HG02973 (cell line): Measurements from ENCODE around the gene PRM1.

Source experiments
- ATAC-seq: cut with Tn5 transposase; IDR thresholded peaks from one replicate; pipeline ENCODE4 v1.9.1; 2021; ENCODE audit warnings: moderate library complexity; ENCODE audit not compliant: unreplicated experiment

Gene PRM1

DNA sequence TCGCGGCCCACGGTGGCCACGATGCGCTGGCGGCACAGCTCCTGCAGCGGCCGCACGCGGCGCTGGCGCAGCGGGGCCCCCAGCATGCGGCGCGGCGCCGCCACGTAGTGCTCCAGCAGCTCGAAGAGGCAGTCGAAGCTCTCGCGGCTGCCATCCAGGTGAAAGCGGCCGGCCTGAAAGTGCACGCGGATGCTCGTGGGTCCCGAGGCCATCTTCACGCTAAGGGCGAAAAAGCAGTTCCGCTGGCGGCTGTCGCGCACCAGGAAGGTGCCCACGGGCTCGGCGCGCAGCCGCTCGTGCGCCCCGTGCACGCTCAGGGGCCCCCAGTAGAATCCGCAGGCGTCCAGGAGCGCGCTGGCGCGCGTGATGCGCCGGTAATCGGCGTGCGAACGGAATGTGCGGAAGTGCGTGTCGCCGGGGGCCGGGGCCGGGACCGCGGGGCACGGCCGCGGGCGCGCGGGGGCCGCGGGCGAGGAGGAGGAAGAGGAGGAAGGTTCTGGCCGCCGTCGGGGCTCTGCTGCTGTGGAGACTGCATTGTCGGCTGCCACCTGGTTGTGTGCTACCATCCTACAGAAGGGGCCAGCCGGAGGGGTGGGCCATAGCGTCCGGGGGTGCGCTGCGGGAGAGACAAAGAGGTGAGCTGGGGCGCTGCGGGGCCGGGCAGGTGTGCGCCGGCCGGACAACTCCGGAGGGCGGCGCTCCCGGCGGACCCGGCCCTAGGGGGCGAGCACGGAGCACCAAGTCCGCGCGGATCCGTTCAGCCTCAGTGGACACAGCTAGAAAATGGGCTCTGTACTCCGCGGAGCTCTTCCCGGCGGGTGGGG lies 26.0 kb downstream of the PRM1 start:
- ATAC-seq: no peak

DNA sequence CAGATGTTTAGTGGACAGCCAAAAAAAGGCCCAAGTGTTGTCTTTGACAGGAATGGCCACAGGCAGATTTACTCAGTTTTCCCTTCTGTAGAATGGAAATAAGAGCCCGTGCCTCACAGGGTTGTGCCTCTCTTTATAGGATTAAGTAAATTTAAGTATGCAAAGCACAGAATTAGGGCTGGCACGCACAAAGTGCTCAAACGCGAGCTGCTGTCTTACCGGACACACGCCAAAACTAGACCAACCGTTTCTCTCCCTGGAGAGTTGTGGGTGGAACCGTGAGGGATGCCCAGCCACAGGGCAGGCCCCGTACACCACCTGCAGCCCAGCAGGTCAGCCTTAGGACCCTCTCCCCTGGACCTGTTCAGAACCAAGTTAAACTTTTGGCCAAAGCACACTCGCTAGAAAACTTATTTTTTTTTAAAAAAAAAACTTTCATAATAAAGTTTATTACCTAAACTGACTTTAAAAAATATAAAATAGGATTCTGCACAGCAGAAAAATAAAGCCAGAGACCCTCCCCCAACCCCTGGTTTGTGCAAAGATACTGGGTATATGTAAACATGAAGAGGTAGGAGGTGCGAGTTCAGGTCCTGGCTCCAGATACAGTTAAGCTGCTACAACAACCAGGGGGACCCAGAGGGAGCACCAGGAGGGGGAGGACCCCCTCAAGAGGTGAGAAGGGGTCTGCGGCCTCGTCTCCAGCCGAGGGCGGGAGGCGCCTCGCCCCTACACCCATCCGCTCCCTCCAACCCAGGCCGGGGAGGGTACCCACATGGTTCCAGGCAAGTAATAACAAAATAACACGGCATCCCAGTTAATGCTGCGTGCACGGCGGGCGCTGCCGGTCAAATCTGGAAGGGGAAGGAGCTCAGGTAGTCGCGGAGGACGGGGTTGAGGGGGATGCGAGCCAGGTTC lies 26.9 kb downstream of the PRM1 start:
- no peak for ATAC-seq

DNA sequence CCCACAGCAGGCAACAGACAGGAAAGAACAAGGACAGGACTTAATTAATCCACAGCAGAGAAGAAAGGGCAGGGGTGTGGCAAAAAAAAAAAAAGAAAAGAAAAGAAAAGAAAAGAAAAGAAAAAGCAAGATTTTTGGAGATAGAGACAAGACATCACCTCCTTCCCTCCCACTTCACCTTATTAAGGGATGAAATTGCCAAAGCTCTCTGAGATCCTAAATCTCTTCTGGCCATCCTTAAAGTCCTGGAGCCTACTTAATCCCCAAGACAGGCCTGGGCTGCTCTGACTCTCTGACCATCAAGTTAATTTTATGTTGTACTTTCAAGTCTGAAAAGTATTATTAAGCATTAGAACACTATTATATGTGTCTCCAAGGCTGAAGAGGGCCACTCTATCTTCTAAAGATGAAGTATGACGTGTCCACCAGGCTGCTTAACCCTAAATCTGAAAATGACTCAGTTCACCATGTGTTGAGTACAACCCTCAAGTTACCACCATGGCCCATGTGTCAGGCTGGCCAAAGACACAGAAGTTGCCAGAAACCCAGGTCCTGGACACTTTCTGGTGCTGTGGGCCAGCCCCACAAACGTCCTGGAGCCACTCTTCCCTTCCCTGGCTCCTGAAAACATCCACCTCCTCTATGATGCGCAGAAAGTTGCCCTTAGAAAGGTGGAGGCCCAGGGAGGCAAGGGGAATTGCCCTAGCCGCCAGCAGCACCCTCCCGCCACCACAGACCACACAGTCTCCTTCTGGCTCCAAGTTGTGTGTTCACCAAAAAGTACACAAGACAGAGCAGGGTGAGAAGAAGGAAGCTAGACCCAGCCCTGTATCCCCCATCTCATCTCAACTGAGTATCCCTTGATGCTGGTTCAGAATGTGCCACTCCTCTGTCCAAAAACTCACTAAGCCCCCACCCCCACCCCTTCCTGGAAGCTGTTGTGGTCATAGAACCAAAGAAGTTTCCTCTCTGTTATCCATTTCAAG lies 27.8 kb downstream of the PRM1 start:
- no peak for ATAC-seq

DNA sequence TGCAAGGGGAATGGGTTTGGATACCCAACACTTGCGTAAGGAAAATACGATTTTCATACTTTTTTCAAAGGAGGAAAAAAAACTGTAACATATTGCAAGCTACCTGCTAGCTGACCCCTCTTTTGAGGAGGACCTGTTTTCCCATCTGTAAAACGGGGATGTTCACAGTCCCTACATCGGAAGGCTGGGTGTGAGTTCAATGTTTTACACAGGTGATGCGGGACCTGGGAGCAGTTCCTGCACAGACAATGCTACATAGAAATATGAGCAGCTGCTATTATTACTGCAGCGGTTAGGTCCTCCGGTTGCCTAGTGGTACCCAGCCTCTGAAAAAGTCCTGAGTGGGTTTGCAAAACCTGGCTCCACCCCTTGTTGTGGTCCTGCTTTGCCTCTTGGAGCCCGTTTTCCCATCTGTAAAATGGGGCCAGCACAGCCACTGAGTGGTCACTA lies 28.6 kb downstream of the PRM1 start:
- ATAC-seq: no peak

DNA sequence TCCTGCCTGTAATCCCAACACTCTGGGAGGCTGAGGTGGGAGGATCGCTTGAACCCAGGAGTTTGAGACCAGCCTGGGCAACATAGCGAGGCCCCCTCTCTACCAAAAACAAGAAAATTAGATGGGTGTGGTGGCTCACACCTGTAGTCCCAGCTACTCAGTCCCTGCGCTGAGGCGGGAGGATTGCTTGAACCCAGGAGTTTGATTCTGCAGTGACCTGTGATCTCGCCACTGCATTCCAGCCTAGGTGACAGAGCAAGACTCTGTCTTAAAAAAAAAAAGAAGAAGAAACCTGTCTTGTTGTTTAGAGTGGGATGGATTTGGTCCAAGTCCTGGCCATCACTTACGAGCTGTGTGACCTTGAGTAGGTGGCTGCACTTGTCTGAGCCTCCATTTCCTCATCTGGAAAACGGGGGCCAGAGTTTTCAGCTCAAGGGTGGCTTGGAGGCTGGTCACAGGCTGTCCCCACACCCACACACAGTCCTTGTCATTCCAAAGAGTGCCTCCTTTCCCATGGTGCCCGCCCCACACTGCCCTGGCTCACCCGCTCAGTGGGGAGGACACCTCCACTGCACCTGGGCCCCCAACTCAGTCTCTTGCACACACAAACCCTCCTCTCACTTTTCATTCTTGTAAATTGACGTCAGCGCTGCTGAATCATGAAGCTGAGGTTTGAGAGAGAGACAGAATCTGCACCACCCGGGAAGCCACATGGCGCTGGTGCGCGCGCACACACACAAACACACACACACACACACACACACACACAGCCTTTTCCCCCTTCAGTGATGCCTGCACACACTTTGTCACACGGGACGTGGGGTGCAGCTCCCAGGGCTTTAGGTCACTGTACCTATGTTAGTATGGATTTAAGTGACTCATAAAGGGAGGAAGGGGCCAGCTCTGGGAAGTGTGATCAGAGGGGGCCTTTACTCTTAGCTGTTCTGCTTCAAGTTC lies 29.3 kb downstream of the PRM1 start:
- ATAC-seq: no peak

DNA sequence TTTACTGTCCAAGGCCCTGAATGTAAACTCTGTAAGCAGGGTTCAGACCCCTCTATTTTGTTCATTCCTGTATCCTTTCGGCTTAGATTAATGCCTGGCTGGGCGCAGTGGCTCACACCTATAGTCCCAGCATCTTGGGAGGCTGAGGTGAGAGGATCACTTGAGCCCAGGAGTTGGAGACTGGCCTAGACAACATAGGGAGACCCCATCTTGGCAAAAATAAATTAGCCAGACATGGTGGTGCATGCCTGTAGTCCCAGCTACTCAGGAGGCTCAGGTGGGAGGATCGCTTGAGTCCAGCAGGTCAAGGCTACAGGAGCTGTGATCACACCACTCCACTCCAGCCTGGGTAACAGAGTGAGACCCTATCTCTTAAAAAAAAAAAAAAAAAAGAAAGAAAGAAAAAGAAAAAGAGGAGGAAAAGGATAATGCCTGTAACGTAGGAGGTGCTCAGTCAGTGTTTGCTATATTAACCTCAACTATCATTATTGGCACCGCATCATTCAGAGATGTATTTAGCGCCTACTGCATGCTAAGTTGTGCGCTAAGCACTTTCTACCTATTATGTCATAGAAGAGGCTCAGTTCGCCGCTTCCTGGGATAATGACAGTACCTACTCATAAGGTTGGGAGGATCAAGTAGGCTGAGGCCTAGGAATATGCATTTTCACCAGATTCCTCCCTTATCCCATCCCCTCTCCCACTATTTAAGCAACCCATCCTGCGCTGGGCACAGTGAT lies 30.2 kb downstream of the PRM1 start:
- ATAC-seq: no peak

DNA sequence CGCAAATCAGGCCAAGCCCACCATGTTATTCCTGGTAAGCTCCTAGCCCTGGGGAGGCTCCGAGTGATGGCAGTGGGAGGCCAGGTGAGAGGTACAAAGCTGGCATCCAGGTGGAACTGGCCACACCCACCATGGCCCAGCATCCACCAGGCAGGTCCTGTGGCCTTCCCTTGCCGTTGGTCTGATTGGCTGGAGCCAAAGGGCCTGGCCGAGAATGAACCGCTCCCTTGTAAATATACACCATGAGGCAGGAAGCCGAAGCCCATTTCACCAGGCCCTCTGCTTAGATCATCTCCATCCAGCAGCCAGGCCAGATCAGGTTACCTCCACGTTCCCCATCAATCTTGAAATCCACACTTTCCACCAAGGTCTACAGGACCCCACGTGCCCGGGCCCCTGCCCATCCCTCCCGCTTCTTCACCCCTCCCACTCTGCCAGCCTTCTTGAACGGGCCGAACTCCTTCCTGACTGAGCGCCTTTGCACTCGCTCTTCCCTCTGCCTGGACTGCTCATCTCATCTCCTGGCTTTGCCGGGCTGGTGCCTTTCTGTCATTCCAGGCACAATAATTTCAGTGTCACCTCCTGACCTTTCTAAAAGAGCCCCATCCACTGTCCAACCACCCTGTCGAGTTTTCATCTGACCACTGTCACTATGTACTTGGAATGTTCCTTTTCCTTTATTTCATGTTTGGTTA lies 30.9 kb downstream of the PRM1 start:
- no peak for ATAC-seq

DNA sequence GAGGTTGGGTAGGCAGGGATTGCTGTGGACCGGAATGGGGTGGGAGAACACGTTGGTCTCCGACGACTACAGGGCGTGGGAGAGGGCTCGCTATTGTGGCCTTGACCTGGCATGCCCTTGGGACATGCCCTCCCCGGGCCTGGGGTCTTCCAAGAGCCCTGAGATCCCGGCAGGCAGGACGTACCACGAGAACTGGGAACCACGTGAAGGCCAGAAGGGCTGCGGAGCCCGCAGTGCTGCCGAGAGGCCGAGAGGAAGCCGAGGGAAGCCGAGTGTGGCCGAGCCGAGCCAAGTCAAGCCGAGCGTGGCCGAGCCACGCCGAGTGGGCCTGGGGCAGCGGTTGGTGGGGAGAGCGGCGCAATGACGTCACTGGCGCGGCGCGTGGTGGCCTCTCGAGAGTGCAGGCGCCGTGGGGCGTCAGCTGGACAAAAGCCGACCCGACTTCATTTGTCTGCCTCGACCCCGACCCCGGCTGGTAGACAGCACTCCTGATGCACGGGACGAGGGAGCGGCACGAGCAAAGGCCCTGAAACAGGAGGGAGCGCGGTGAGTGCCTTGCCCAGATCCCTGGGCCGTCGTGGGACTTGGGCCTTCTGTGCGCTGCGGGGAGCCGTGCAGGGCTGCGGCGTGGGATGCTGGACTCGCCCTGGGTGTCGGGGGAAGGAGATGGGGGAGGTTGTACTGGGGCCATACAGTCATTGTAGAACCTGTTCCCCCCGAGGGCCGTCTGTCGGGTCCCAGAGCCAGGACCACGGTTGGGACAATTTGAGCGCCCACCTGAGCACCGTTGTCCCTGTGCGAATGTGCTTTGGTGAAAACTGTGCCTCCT lies 31.7 kb downstream of the PRM1 start:
- no peak for ATAC-seq

DNA sequence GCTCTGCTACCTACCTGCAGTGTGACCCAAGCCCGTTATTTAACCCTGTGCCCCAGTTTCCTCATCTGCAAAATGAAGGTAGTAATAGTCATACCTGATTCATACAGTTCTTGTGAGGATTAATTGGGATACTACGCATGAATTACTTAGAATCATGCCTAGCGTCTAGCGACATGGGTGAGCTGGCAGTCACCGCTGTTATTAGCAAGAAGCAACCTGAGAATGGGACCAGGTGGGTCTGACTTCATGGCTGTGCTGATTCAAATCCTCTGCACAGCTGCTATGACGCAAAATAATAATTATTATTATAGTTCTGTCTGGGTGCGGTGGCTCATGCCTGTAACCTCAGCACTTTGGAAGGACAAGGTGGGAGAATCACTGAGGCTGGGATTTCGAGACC lies 33.0 kb downstream of the PRM1 start:
- ATAC-seq: no peak

DNA sequence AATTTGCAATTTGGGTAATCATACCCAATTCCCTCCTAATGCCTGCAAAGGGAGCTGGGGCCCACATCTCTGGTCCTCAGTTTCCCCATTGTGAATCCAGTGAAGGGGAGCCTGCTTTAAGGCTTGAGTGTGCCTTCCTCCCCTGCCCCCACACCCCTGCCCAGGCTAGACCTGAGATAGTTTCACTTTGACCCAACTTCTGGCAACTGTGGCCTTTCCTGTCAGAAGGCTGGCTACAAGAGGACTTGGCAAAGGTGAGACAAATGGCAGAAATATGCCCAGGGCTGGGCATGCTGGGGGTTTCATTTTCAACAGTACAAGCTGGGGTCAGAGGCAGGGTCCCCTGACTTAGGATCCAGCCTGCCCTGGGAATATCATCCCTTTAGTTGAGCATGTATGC lies 35.1 kb downstream of the PRM1 start:
- no peak for ATAC-seq

DNA sequence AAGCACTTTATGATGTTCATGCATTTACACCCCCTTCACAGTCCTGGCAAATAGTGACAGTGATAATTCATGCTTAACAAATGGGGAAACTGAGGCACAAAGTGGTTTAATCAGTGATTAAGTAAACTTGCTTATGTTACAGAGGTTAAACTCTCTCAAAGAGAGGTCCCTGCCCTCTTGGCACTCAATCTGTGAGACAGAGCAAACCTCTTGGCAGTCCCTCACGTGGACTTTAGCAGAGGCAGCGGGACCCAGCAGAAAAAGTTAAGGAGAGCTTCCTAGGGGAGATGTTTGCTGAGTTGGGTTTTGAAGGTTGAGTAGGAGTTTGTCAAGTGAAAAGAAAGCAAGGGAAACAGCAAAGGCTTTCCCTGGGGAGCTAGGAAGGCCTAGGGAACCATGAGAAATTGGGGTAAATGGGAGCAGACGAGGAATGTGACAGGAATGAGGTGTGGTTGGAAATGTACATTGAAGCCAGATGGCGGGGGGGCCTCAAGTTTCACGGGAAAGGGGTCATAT lies 35.9 kb downstream of the PRM1 start:
- ATAC-seq: no peak

DNA sequence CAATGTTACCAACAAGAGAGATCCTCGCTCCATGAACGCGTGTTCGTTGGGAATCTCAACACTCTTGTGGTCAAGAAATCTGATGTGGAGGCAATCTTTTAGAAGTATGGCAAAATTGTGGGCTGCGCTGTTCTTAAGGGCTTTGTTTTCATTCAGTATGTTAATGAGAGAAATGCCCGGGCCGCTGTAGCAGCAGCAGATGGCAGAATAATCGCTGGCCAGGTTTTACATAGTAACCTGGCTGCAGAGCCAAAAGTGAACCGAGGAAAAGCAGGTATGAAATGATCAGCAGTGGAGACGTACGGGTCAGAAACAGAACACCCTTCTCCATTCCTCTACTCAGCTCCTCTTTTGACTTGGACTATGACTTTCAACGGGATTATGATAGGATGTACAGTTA lies 38.5 kb downstream of the PRM1 start:
- ATAC-seq: no peak

DNA sequence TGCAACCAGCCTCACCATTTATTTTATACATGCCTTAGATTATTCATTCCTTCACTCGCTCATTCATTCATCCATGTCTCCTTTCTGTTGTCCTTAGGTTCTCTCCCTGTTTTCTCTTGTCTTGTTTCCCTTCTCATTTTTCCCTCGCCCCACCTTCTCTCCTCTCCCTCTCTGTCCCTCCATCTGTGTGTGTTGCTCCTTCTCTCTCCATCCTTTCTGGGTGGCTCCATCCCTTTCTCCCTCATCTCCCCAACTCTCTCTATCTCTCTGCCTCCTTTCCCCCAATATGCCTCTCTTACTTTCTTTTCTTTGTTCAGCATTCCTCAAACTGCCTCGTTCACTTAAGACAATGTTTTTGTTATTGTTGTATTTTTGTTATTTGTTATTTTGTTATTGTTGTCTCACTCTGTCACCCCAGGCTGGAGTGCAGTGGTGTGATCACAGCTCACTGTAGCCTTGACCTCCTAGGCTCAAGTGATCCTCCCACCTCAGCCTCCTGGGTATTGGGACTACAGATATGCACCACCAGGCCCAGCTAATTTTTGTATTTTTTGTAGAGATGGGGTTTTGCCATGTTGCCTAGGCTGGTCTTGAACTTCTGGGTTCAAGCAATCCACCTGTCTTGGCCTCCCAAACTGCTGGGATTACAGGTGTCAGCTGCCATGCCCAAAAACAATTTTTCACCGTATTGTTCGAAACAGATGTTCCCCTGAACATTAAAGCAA lies 39.5 kb downstream of the PRM1 start:
- ATAC-seq: no peak

DNA sequence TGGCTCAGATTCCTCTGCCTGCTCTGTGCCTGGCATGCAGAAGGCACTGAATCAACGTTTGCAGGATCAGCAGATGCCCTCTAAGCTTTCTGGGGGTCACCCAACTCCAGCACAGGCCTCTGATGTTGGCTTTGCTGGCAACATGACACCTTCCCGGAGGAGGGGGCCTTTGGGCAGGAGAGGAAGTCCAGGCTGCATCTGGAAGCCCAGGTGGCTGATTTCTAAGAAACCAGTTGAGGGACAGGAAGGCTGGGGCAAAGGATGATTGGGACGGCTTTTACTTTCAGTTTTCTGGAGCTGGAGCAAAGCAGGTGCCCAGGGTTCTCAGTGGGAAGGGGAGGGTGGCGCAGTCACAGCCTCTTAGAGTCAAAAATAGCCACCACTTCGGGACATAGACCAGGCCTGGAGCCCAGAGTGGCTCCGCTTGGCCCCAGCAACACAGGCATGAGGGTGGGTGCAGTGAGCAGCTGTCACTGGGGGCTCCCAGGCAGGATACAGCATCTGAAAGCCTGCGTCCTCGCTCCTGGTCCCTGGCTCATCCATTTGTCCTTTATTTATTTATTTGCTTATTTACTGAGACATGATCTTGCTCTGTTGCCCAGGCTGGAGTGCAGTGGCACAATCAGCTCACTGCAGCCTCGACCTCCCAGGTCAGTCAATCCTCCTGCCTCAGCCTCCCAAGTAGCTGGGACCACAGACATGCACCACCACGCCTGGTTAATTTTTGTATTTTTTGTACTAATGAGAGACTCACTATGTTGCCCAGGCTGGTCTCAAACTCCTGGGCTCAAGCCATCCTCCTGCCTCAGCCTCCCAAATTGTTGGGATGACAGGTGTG lies 40.3 kb downstream of the PRM1 start:
- ATAC-seq: no peak
